Measurements from ENCODE around the gene DHRS13.

Gene DHRS13, protein sequence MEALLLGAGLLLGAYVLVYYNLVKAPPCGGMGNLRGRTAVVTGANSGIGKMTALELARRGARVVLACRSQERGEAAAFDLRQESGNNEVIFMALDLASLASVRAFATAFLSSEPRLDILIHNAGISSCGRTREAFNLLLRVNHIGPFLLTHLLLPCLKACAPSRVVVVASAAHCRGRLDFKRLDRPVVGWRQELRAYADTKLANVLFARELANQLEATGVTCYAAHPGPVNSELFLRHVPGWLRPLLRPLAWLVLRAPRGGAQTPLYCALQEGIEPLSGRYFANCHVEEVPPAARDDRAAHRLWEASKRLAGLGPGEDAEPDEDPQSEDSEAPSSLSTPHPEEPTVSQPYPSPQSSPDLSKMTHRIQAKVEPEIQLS

DNA sequence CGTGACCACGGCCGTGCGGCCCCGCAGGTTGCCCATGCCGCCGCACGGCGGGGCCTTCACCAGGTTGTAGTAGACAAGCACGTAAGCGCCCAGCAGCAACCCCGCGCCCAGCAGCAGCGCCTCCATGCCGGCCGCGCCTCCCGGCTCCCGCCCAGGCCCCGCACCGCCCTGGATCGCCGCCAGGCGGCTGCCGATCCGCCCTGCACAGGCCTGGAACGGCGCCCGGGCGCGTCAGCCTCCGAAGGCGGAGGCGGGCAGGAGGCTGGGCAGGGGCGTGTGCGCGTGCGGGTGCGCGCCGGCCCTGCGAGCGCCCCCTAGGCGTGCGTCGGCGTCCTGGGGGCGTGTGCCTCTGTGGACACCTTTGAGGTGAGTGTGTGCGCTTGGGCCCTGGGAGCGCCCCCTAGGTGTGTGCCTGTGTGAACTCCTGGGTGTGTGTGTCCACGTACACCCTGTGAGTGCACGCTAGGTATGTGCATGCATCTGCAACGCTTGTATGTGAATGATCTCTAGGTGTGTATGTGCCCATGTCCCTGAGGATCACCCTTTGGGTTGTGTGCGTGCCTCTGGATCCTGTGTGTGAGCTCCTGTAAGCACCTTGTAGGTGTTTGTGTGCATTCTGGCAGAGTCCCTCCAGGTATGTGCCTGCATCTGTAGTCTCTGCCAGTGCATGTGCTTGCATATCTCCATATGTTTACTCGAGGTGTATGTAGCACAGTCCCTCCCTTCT lies at the start of gene DHRS13:
TSS of gene DHRS13 (minus strand) at position 261 of the 727 bp plus-strand sequence. CDS start at position 126, 135 bp downstream.
- DNase-seq, result peak; percentile 95

DNA sequence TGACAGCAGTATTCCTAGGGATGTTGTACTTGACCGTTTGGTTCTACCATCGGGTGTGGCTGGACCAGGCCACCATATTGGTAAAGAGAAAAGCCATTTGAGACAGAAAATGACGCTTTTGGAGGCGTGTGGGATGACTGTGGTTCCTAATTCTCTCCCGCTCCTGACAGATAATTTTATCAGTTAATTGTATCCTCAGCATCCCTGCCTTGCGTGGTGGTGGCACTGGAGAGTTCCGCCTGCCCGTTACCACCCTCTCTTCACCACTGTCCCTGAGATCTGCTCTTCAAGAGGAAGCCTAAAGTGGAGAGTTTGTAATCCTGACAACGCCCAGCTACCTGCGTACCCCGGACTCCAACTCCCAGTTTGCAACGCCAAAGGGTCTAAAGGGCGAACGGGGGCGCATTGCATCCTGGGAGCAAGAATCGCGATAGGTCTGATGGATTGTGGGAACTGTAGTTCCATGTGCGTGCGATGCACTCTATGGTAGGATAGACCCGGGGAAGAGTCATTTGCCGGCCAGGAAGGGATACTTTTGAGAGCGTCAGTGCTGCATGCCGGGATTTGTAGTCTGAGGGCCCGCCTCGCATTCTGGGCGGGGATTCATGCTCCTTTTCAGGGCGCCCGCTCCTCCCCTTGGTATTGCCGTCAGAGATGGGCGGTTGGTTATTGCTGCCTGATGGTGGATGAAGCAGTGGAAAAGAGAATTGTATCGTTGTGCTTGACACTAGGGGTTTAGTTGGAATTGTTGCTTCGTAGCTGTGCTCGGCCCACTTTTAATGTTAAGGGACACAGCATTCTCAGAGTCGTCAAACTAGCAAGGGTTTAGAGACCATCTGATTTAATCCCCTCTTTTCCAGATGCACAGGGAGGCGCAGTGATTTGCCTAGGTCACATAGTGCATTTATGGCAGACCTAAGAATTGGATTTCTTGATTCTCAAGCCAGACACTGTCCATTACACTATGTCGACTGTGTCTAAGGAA lies 49.4 kb upstream of the DHRS13 start:
- peak; percentile 98 for DNase-seq

DNA sequence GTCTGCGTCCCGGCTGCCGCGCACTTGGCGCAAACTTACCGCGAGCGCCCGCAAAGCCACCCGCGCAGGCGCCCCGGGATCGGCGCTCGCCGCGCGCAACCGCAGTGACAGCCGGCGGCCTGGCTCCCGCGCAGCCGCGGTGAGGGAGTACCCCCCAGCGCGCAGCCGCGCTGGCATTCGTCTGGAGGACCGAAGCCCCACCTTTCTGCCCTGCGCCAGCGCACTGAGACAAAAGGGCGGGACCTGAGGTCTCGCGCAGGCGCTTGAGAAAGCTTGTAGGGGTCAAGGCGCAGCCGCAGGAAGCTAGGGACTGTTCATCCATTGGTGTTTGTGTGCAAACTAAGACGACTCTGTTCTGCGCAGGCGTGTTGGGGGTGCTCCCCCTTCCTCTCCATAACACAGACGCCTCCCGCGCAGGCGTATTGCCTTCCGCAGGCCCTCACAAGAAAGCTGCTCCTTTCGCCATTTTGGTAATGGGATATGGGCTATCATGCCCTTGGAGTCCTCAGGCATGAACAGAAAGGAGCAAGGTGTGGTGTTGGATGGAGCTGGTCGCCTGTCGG lies 48.6 kb upstream of the DHRS13 start, which contains the start of gene PHF12:
TSS of gene PHF12 (minus strand) at position 91 of the 563 bp plus-strand sequence. CDS start 558 bp downstream, outside the sequence.
- peak; percentile 98 for DNase-seq

DNA sequence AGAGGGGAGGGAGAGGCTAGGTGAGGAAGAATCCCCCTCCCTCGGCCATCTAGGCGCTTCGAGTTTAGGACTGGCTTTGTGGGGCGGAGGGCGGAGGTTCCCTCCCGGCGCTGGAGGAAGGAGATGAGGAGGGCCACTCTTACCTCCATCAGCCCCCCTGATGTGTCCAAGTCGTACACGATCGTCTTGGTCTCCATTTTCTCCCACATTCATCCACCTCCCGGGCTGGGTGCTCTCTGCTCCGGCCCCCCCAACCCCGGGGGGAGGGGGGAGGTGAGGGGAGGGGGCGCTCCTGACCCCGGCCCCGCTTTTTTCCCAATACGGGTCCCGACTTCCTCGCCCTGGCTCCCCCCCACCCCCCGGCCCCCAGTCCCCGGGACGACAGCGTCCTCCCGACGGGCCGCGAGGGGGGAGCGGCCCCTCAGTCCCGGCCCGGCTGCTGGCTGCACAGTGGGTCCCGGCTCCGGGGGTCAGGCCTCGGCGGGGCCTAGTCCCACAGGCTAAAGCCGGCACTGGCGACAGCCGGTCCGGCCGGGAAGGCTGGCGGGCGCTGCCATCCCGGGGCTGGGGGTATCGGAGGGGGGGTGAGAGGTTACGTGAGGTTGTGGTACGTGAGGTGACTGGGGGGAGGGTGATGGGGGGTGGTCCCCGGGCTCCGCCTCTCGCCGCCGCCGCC lies 48.0 kb upstream of the DHRS13 start:
- no peak for DNase-seq

DNA sequence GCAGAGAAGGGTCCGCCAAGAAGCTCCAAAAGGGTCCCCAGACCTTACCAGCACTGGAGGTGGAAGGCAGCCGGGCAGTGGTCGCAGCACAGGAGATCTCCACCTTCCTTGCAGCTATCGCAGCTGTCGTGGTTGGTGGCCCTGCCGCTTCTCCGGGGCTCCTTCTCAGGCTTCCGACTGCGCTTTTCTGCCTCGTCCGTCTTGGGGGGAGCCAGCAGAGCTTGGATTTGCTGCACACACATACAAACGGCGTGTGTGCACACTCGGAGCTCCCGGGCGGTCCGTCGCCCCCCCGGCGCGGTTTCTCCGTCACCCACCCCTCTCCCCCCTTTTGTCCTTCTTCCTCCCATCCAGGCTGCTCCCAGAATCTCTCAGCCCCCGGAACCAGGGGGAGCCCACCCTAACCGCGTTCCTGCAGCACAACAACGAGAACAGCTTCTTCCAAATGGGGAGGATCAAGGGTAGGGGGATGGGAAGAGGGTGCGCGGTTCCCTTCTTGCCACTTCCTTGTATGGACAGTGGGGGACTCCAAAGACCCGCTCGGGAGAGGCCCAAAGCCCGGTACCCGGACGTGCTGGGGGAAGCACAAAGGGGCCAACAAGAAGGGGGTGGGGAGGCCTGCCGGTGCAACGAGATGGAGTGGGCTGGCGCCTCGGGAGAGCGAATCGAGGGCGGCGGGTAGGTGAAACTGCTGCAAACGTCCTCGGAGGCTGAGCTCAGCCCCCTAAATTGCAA lies 47.3 kb upstream of the DHRS13 start:
- DNase-seq, result peak; percentile 70

DNA sequence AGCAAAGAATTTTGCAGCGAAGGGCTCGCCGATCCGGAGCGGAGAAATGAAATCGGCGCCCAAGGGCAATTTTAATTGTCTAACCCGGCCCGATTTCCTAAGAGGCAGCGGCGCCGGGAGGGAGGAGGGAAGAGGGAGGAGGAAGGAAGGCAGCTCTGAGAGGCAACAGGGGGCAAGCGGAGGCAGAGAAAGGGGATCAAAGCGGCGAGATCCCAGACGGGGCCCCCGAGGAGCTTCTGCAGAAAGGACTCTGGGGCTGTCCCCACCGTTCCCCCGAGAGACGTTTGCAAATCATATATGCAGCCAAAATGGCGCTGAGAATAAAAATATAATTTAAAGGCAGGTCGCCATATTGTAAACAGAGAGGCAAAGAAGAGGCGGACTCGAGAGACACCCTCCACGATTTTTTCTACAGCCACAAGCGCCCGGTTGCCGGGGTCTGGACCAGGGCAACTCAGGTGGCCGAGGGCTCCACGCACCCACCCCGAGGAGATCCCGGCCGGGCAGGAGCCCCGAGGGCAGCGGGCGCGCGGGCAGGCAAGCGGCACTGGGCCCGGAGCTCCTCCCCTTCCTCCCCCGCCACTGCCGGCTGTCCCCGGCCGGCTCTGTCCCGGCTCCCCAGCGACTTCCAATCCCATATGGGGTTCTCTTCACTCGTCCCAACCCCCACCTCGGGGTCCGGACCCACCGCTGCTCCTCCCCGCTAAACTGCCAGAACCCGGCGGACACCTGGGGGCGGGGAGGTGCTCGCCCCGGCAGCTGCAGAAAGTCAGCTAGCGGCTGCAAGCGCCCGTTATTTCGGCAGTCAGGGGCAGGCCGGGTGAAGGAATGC lies 46.5 kb upstream of the DHRS13 start:
- DNase-seq, result peak; percentile 91

DNA sequence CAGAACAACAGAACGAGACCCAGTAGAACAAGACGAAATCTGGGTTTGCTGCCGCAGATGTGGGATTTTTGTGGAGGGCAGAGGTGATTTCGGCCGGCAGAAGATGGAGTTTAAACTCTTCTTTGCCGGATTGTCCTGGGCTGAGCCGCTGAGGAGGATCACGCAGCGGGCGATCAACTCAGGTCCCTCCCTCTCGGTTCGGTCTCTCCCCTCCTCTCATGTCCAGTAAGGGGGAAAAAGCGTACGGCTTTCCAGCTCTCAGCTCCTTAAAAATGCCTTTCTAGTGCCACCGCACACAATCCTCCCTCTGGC lies 46.0 kb upstream of the DHRS13 start:
- DNase-seq, result no peak

DNA sequence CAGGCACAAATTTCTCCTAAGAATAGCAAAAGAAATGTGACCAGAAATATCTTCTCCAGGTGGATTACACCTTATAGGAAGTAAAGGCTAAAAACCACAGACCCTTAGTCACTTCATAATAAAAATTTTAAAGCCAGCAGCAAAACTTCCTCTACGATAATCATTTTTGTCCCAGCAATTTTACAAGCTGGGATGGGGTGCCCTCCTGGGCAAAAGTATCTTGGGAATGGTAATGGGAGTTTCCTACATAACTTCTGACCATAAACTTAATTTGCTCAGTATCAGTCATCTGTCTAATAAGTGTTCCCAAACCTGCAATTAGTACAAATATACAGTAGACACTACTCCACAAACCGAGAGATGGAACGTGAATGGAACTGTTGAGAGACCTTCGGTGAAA lies 45.5 kb upstream of the DHRS13 start:
- DNase-seq, result no peak

DNA sequence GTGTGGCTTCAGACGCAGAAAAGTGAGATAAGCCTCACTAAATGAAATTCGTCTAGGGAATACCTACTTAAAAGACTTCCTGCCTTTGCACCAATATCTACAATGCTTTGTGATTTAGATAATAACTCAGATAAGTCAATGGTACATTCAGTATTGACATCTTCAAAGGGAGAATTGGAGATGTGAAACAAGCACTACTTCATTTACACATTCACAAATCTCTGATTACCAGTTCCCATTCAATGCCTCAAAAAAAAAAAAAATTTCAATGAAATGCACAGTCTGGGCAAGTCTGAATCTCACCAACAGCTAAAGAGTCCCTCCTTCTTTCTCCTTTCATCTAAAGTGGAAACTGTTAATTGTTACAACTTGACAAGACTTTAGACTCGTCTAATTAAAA lies 44.8 kb upstream of the DHRS13 start:
- DNase-seq, result no peak

DNA sequence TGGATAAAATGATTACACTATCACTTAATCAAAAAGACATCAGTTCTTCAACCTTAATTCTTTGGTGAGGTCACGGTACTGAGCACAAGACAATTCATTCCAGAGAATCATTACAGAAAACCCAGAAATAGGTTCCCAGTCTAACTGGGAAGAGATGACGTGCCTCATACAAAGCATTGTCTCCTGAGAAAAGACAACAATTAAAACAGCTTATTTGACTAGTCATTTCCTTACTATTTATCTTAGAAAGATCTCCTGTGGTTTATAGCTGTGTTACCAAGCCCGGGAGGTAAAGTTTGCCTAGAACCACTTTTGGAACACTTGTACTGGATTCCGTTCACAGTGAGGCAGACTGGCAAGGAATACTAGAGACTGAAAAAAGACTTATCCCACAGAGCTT lies 43.4 kb upstream of the DHRS13 start:
- DNase-seq, result no peak

DNA sequence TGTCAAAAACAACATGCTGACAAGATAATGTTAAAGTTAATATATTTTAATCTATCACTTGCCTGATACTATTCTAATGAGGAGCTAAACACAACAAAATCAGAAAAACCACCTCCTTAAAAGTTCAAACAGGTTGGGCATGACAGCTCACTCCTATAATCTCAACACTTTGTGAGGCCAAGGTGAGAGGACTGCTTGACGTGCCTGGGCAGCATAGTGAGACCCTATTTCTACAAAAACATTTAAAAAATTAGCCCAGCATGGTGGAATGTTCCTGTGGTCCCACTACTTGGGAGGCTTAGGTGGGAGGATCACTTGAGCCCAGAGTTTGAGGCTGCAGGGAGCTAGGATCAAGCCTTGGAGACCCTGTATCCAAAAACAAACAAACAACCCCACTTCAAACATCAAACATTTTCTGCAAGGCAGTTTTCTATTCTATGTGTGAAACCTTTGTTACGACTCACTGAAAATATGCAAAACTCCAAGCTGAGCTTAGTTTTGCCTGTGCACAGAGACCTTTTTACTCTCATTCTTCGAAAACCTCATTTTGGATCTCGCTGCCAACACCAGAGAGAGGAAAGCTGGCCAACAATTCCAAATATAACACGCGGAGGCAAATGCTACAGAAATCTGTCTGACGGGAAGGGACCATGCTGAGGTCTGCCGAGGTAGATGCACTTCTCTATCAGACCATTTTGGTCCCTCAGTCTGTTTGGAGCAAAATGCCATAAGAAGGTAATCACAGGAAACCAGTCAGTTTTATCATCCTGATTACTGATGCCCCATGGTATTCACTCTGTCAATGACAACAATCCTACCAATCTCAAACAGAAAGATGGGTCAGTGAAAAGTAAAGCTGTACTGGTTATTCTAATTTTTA lies 42.2 kb upstream of the DHRS13 start:
- DNase-seq, result no peak

DNA sequence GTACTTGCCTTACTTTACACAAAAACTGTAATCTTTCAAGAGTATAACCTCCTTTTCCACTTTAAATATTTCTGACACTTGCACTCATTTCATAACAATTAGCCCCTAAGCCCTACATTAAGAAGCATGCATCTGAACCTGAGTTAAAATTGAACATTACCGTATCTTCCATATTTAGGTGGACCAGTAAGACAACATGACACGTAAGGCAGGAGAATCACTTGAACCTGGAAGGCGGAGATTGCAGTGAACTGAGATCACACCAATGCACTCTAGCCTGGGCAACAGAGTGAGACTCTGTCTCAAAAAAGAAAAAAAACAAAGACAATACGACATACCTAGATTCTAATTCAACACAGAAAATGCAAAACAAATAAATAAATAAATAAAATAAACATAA lies 41.5 kb upstream of the DHRS13 start:
- DNase-seq, result no peak

DNA sequence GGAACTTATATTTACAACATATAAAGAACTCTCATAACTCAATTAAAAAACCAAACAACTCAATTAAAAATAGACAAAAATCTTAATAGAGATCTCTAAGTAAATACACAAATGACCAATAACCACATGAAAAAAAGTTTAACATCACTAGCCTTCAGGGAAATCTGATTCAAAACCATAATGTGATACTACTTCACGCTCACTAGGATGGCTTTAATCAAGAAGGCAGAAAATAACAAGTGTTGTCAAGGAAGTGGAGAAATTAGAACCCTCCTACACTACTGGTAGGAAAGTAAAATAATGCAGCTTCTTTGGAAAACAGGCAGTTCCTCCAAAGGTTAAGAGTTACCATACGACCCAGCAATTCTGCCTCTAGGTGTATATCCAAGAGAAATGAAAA lies 40.0 kb upstream of the DHRS13 start:
- no peak for DNase-seq

DNA sequence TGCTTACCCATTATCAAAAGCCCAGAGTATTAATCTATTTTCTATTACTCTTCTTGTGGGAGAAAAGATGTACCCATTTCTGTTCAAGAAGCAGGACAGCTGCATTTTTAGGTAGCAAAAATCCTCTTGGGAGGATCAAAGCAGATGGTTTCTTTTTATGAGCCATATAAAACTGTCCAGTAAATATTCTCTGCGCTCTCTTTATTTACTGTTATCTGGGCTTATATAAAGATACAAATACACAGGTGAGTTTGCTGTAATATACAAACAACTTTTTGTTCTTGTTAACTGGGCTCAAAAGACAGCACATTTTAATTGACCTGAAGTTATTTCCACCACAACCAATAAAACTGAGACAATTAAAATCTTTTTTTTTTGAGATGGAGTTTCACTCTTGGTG lies 38.4 kb upstream of the DHRS13 start:
- DNase-seq, result no peak

DNA sequence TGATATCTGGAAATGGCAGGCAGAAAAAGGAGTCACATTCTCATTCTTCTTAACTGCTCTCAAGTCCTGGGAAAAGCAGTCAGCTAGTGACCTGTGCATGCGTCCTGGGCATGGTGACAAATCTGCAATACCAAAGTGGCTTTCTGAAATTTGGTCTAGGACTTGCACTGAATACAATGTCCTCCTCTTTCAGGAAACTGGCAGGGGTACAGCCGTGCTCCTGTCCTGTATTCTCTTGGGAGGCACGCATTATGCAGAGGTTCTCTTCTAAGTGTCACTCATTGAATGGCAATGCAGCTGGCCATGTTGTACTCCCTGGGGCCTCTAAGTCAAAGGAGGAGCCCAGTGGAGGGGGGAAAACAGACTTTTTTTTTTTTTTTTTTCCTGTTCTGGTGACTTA lies 37.8 kb upstream of the DHRS13 start:
- DNase-seq, result no peak

DNA sequence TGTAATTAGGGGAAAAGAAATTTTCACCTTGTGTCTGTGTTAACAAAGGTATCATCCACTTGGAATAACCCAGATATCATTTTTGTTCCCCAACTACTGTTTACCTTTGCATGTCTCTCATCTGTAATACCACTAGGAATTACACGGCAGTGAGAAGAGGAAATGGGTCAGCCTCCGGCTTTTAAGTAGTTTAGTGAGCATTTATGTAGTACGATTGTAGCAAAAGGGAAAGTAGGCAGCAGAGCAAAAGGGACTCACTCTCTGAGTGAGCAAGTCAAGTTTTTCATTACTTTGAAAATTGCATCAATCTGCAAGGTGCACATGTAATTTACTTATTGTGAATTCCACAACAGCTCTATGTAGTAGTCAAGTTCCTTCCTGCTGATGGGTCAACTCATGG lies 37.3 kb upstream of the DHRS13 start:
- DNase-seq, result no peak

DNA sequence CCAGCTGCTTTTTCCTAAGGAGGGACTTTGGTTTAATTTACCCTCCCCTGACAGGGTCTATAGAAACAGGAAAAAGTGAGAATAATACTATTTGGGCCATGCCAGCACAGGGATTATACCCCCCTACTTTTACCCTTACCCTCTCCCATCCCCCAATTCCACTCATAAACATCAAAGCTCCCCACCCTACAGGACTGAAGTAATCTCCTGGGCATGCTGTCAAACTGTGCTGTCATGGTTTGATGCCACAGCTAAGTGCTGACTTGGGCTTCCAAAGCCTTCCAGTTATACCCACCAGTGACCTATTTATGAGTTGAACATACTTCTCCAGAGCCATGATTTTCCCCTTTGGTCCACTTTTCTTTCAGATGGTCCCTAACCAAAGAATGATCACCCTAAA lies 35.7 kb upstream of the DHRS13 start:
- no peak for DNase-seq

DNA sequence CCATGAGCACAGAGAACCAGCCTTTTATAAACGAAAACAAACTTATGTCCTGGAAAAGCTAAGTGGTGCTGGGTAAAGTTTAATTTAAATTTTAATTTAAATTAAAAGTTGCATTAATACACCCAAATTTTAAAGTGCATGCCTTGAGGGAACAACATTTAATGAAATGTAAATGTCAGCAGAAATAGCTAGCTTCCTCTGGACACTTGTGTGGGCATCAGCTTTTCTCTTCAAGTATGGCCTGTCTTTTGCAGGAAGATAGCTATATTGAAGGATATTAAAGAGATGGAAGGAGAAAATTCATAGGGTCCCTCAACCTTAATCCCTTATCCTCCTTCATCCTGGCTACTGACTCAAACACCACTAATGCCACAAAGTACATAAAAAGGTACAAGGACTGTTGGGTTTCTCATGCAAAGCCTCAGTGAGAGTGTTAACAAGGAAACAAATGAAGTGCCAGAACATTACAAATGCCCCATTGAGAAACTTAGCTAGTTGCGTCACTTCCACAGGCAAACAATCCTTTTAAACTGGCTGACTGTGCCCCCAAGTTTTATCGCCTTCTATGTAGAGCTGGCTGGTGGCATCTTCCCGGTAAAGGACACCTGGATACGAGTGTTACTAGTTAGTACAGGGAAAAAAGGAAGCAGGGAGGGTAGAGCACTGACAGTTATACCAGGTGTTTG lies 34.3 kb upstream of the DHRS13 start:
- no peak for DNase-seq

Measured in retina (tissue), 1 donor.